SKM-1 treated with dmso at 0.1 percent for 144 hours (cell line): ENCODE measurements around the gene RGS11.
"Not testable (repeated sequence)": the region's sequence is repeated elsewhere in the genome, so short reads cannot be mapped to it uniquely, and the experiment has no call there.

Source experiments
- DNase-seq: peaks from one replicate; lab custom pipeline; 2025; ENCODE audit not compliant: unreplicated experiment; lab: John Stamatoyannopoulos, UW

Gene RGS11

GRCh38 chr16:264440-264951 is 11.2 kb downstream of the RGS11 start:
- no peak for DNase-seq

- DNase-seq, result no peak
Observed at GRCh38 chr16:263944-264343, 11.8 kb downstream of the RGS11 start.

- no peak for DNase-seq
Observed at GRCh38 chr16:263182-263774, 12.5 kb downstream of the RGS11 start.

GRCh38 chr16:262121-262745 is 13.5 kb downstream of the RGS11 start:
- no peak for DNase-seq

- no peak for DNase-seq
Observed at GRCh38 chr16:261031-261691, 14.6 kb downstream of the RGS11 start.

- no peak for DNase-seq
Observed at GRCh38 chr16:260326-260725, 15.4 kb downstream of the RGS11 start.

GRCh38 chr16:259814-260253 is 15.9 kb downstream of the RGS11 start:
- DNase-seq, result no peak

- DNase-seq, result no peak
Observed at GRCh38 chr16:259226-259625, 16.5 kb downstream of the RGS11 start.

GRCh38 chr16:258091-258490 is 17.7 kb downstream of the RGS11 start:
- DNase-seq, result not testable (repeated sequence)

- DNase-seq, result no peak
Observed at GRCh38 chr16:255183-255582, 20.6 kb downstream of the RGS11 start.

GRCh38 chr16:254461-254860 is 21.3 kb downstream of the RGS11 start:
- DNase-seq, result no peak

GRCh38 chr16:253833-254232 is 21.9 kb downstream of the RGS11 start:
- DNase-seq, result no peak

- DNase-seq, result no peak
Observed at GRCh38 chr16:252366-253337, 23.1 kb downstream of the RGS11 start.

GRCh38 chr16:249431-249830 is 26.3 kb downstream of the RGS11 start:
- DNase-seq, result no peak

GRCh38 chr16:247027-247426 is 28.7 kb downstream of the RGS11 start:
- no peak for DNase-seq

- no peak for DNase-seq
Observed at GRCh38 chr16:245105-245504, 30.6 kb downstream of the RGS11 start.

- DNase-seq, result no peak
Observed at GRCh38 chr16:243348-243747, 32.4 kb downstream of the RGS11 start.

- DNase-seq, result no peak
Observed at GRCh38 chr16:242281-242680, 33.5 kb downstream of the RGS11 start.

- no peak for DNase-seq
Observed at GRCh38 chr16:240559-240958, 35.2 kb downstream of the RGS11 start.

GRCh38 chr16:239948-240277 is 35.8 kb downstream of the RGS11 start:
- DNase-seq, result no peak
